ENCODE measurements around the gene ANAPC13.

The ANAPC13 gene

GRCh38 chr3:134482622-134483021 is 3.2 kb downstream of the ANAPC13 start:
- Histone ChIP-seq H3K4me2 (ENCODE audit: low read length) (no peak overlapping the region), H3K27me3 (ENCODE audit: insufficient read depth, low read length) (no peaks in the 10 kb centered on the region), H2BK120ac (ENCODE audit: insufficient read depth, low read length, poor library complexity) (no peak overlapping the region), H3K23ac (ENCODE audit: low read length) (no peak overlapping the region), H3K4ac (ENCODE audit: low read depth, low read length) (no peak overlapping the region), H3K79me2 (ENCODE audit: control insufficient read depth, insufficient read depth, low read length, poor library complexity) (peaks cover 7% of the 10 kb centered on the region), H3K9me3 (ENCODE audit: insufficient read depth, low read depth, low read length) (no peaks in the 10 kb centered on the region), H3K27ac (ENCODE audit: low read depth, low read length) (no peak overlapping the region), H2AFZ (ENCODE audit: insufficient read depth, low read length, poor library complexity) (no peak overlapping the region), H3K4me3 (ENCODE audit: low read depth, low read length) (no peak overlapping the region), H3K4me1 (ENCODE audit: control insufficient read depth in 1 of 2, insufficient read depth in 2 of 2, low read length in 2 of 2) (peaks cover 5 to 15% of the 10 kb centered on the region in 2 experiments), H2BK5ac (ENCODE audit: low read depth, low read length, poor library complexity) (no peak overlapping the region), H3K14ac (ENCODE audit: low read length) (no peak overlapping the region), H3K18ac (ENCODE audit: low read length) (no peak overlapping the region), H2BK12ac (ENCODE audit: low read length) (no peak overlapping the region), H4K8ac (ENCODE audit: low read depth, low read length) (no peak overlapping the region), H4K91ac (ENCODE audit: low read depth, low read length) (no peak overlapping the region), H3K79me1 (ENCODE audit: low read length) (peaks cover 19% of the 10 kb centered on the region), H3K36me3 (ENCODE audit: control insufficient read depth in 1 of 2, insufficient read depth in 2 of 2, low read length in 2 of 2) (peaks cover 3 to 20% of the 10 kb centered on the region in 2 experiments), H3K9ac (ENCODE audit: low read length) (no peak overlapping the region), H4K12ac (ENCODE audit: low read depth, low read length) (no peak overlapping the region), H2AK5ac (ENCODE audit: low read length) (no peak overlapping the region)
- no CpG with 5 or more reads among the region's 3 CpGs for WGBS (ENCODE audit: extremely low coverage, insufficient coverage, insufficient read length)
- no peak for DNase-seq

GRCh38 chr3:134481166-134481565 is 4.6 kb downstream of the ANAPC13 start:
- Histone ChIP-seq H2BK5ac (ENCODE audit: low read depth, low read length, poor library complexity) (no peak overlapping the region), H2BK120ac (ENCODE audit: insufficient read depth, low read length, poor library complexity) (no peak overlapping the region), H3K14ac (ENCODE audit: low read length) (no peak overlapping the region), H3K36me3 (ENCODE audit: control insufficient read depth in 1 of 2, insufficient read depth in 2 of 2, low read length in 2 of 2) (peaks cover 3 to 20% of the 10 kb centered on the region in 2 experiments), H3K4me3 (ENCODE audit: low read depth, low read length) (no peak overlapping the region), H3K4me1 (ENCODE audit: control insufficient read depth in 1 of 2, insufficient read depth in 2 of 2, low read length in 2 of 2) (peaks cover 10 to 23% of the 10 kb centered on the region in 2 experiments), H2AFZ (ENCODE audit: insufficient read depth, low read length, poor library complexity) (no peak overlapping the region), H3K27ac (ENCODE audit: low read depth, low read length) (no peak overlapping the region), H3K27me3 (ENCODE audit: insufficient read depth, low read length) (no peaks in the 10 kb centered on the region), H3K18ac (ENCODE audit: low read length) (no peak overlapping the region), H3K79me1 (ENCODE audit: low read length) (peaks cover 19% of the 10 kb centered on the region), H4K91ac (ENCODE audit: low read depth, low read length) (no peak overlapping the region), H4K8ac (ENCODE audit: low read depth, low read length) (no peak overlapping the region), H3K4ac (ENCODE audit: low read depth, low read length) (no peak overlapping the region), H3K9me3 (ENCODE audit: insufficient read depth, low read depth, low read length) (no peaks in the 10 kb centered on the region), H4K12ac (ENCODE audit: low read depth, low read length) (no peak overlapping the region), H3K9ac (ENCODE audit: low read length) (no peak overlapping the region), H2AK5ac (ENCODE audit: low read length) (no peak overlapping the region), H3K23ac (ENCODE audit: low read length) (no peak overlapping the region), H3K4me2 (ENCODE audit: low read length) (no peak overlapping the region), H3K79me2 (ENCODE audit: control insufficient read depth, insufficient read depth, low read length, poor library complexity) (peaks cover 7% of the 10 kb centered on the region), H2BK12ac (ENCODE audit: low read length) (no peak overlapping the region)
- no CpG with 5 or more reads among the region's 1 CpG for WGBS (ENCODE audit: extremely low coverage, insufficient coverage, insufficient read length)
- no peak for DNase-seq

- Histone ChIP-seq H3K23ac (ENCODE audit: low read length) (no peak overlapping the region), H3K27me3 (ENCODE audit: insufficient read depth, low read length) (no peaks in the 10 kb centered on the region), H4K12ac (ENCODE audit: low read depth, low read length) (no peak overlapping the region), H2BK5ac (ENCODE audit: low read depth, low read length, poor library complexity) (no peak overlapping the region), H4K8ac (ENCODE audit: low read depth, low read length) (no peak overlapping the region), H3K4ac (ENCODE audit: low read depth, low read length) (no peak overlapping the region), H3K4me3 (ENCODE audit: low read depth, low read length) (no peak overlapping the region), H2BK12ac (ENCODE audit: low read length) (peak overlapping the region; percentile 54), H3K79me2 (ENCODE audit: control insufficient read depth, insufficient read depth, low read length, poor library complexity) (peaks cover 5% of the 10 kb centered on the region), H3K9me3 (ENCODE audit: insufficient read depth, low read depth, low read length) (no peaks in the 10 kb centered on the region), H2AK5ac (ENCODE audit: low read length) (no peak overlapping the region), H4K91ac (ENCODE audit: low read depth, low read length) (no peak overlapping the region), H2BK120ac (ENCODE audit: insufficient read depth, low read length, poor library complexity) (no peak overlapping the region), H2AFZ (ENCODE audit: insufficient read depth, low read length, poor library complexity) (no peak overlapping the region), H3K14ac (ENCODE audit: low read length) (no peak overlapping the region), H3K4me2 (ENCODE audit: low read length) (no peak overlapping the region), H3K18ac (ENCODE audit: low read length) (no peak overlapping the region), H3K27ac (ENCODE audit: low read depth, low read length) (no peak overlapping the region), H3K9ac (ENCODE audit: low read length) (no peak overlapping the region), H3K79me1 (ENCODE audit: low read length) (peaks cover 17% of the 10 kb centered on the region), H3K4me1 (ENCODE audit: control insufficient read depth in 1 of 2, insufficient read depth in 2 of 2, low read length in 2 of 2) (peaks cover 10 to 27% of the 10 kb centered on the region in 2 experiments), H3K36me3 (ENCODE audit: control insufficient read depth in 1 of 2, insufficient read depth in 2 of 2, low read length in 2 of 2) (peaks cover 3 to 20% of the 10 kb centered on the region in 2 experiments)
- no CpG with 5 or more reads among the region's 3 CpGs for WGBS (ENCODE audit: extremely low coverage, insufficient coverage, insufficient read length)
- DNase-seq: no peak
Measured at GRCh38 chr3:134480546-134480945, 5.2 kb downstream of the ANAPC13 start.

- no peak overlapping the region for H3K23ac ChIP-seq (ENCODE audit: low read length)
- H4K91ac ChIP-seq (ENCODE audit: low read depth, low read length): no peak overlapping the region
- H3K36me3 ChIP-seq (ENCODE audit: control insufficient read depth in 1 of 2, insufficient read depth in 2 of 2, low read length in 2 of 2): peaks cover 3 to 20% of the 10 kb centered on the region in 2 experiments
- H3K9me3 ChIP-seq (ENCODE audit: insufficient read depth, low read depth, low read length): no peaks in the 10 kb centered on the region
- H3K27ac ChIP-seq (ENCODE audit: low read depth, low read length): peak overlapping the region; percentile 42
- H3K79me2 ChIP-seq (ENCODE audit: control insufficient read depth, insufficient read depth, low read length, poor library complexity): peaks cover 3% of the 10 kb centered on the region
- no peak overlapping the region for H2AFZ ChIP-seq (ENCODE audit: insufficient read depth, low read length, poor library complexity)
- H2BK12ac ChIP-seq (ENCODE audit: low read length): no peak overlapping the region
- no peak overlapping the region for H2BK5ac ChIP-seq (ENCODE audit: low read depth, low read length, poor library complexity)
- no peak overlapping the region for H3K14ac ChIP-seq (ENCODE audit: low read length)
- DNase-seq: peak in 1 of 2 donors; percentile 82
- H3K4ac ChIP-seq (ENCODE audit: low read depth, low read length): no peak overlapping the region
- H4K8ac ChIP-seq (ENCODE audit: low read depth, low read length): no peak overlapping the region
- H3K4me3 ChIP-seq (ENCODE audit: low read depth, low read length): no peak overlapping the region
- H2BK120ac ChIP-seq (ENCODE audit: insufficient read depth, low read length, poor library complexity): no peak overlapping the region
- H3K79me1 ChIP-seq (ENCODE audit: low read length): peaks cover 16% of the 10 kb centered on the region
- no CpG with 5 or more reads among the region's 2 CpGs for WGBS (ENCODE audit: extremely low coverage, insufficient coverage, insufficient read length)
- no peak overlapping the region for H3K18ac ChIP-seq (ENCODE audit: low read length)
- H4K12ac ChIP-seq (ENCODE audit: low read depth, low read length): no peak overlapping the region
- no peak overlapping the region for H3K4me2 ChIP-seq (ENCODE audit: low read length)
- H3K4me1 ChIP-seq (ENCODE audit: control insufficient read depth in 1 of 2, insufficient read depth in 2 of 2, low read length in 2 of 2): peaks cover 6 to 23% of the 10 kb centered on the region in 2 experiments
- H3K27me3 ChIP-seq (ENCODE audit: insufficient read depth, low read length): no peaks in the 10 kb centered on the region
- H2AK5ac ChIP-seq (ENCODE audit: low read length): no peak overlapping the region
- H3K9ac ChIP-seq (ENCODE audit: low read length): no peak overlapping the region
Measured at GRCh38 chr3:134477938-134478337, 7.8 kb downstream of the ANAPC13 start.

Measured in trophoblast cell (in vitro differentiated cells and primary cell).